GM21786 (cell line): ENCODE measurements around the gene SUMF1.

ENCODE experiments used
- ATAC-seq: cut with Tn5 transposase; IDR thresholded peaks from one replicate; pipeline ENCODE4 v1.9.1; 2021; ENCODE audit not compliant: unreplicated experiment

The SUMF1 gene

DNA sequence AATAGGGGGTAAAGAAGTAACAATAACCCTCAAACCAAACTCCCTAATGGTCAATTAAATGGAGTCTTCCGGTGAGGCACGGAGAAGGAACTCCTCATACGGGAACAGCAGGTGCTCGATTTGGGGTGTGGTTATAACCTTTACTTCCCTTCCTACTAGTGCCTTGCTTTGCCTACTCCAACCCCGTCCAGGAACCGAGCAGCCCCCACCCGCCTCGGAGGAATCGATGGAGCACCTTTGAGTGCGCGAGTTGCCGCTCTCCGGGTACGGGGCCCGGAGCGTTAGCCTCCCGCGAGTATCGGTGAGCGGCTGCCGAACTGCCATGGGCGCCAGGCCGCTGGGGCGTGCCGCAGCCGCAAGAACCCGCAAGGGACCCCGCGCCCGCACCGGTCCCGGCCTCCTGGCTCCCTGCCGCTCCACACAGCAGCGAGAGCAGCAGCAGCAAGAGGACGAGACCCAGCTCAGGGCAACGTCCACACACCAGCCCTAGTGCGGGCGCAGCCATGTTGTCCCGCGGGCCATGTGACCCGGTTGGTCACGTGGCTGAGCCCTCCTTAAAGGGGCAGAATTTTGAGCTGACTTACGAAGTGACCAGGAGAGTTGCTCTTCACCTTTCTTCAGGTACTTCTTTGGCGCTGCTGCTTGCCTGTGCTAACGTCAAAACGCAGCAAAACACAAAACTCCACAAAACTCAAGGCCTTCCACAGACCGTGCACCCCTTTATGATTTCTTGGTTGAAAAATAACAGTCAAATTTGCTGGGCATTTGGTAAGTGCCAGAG, at the start of gene SUMF1:
Gene SUMF1 (minus strand): TSS at position 529 of the 781 bp plus-strand sequence. CDS start 24 bp downstream, at position 505.
- ATAC-seq = peak; percentile 100

DNA sequence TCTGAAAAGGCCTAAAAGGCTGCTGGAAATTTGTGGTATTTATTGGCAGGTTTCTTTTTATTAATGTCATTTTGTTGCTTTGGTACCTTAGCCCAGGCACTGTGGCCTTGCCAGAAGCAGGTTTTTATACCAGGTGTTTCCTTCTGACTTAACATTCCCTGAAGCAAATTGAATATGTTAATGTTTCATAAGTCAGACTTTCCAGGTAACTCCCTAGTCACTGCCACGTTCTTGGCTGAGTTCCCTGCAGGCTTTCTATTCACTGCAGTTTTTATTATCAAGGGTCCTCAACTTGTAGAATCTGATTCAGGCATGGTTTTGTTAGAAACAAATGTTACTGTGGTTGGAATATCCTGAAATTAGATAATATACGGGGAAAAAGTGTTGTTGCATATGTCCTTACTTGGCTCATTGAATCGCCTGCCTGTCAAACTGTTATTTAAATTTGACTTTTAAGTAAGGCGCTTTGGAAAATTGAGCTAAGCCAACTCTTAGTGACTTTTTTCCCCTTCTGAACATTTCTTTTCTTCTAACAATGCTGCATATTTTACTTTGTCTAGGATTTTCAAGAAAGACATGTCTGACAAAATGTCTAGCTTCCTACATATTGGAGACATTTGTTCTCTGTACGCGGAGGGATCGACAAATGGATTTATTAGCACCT, 49.0 kb upstream of the SUMF1 start:
- no peak for ATAC-seq

GRCh38 chr3:4514916-4515315, 47.8 kb upstream of the SUMF1 start:
- ATAC-seq = no peak

DNA sequence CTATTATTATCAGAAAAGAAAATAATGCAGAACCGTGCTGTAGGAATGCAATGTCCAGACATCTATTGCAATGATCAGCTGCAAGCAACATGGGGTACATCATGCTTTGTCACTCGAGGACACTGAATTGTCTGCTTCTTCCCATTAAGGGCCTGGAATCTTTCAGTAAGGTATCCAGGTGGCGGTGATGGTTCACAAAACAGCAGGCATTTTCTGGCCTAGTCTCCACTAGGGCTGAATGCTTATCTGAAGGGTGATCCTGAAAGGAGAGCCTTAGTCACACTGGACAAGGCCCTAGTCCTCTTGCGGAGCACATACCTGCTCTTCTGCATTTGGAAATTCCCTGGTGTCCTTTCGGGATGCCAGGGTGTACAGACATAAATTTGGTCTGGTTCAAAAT, 47.3 kb upstream of the SUMF1 start:
- no peak for ATAC-seq

GRCh38 chr3:4512895-4513616, 46.0 kb upstream of the SUMF1 start:
- ATAC-seq = no peak

GRCh38 chr3:4511491-4512262, 44.6 kb upstream of the SUMF1 start:
- ATAC-seq = no peak

- no peak for ATAC-seq
These were observed 43.1 kb upstream of the SUMF1 start for GRCh38 chr3:4509983-4510755.

GRCh38 chr3:4509043-4509442, 42.0 kb upstream of the SUMF1 start:
- ATAC-seq = no peak

GRCh38 chr3:4508048-4508981, 41.2 kb upstream of the SUMF1 start:
- ATAC-seq = peak; percentile 61

DNA sequence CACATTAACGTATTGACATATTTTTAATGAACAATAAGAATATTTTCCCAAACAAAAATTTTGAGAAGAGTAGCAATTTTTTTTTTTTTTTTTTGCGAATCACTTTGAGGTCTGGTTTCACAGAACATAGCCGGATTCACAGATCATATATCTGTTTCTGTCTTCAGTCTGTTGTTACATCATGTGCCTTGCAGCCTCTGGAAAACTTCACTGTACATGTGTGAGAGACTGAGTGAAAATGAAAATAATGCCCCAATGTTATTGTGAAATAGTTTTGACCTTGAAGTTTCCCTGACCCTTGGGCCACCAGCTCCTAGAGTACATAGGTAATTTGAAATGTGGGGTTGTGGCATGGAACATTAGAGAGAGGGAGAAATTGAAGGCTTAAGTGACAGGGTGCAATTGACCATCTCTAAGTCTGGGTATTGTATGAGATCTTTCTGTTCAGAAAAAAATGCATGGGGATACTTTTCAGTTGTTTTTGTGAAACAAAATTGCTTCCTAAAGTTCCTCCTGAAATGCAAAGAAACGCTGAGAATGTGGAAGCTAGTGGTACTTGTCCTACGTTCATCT, 40.0 kb upstream of the SUMF1 start:
- ATAC-seq = no peak

DNA sequence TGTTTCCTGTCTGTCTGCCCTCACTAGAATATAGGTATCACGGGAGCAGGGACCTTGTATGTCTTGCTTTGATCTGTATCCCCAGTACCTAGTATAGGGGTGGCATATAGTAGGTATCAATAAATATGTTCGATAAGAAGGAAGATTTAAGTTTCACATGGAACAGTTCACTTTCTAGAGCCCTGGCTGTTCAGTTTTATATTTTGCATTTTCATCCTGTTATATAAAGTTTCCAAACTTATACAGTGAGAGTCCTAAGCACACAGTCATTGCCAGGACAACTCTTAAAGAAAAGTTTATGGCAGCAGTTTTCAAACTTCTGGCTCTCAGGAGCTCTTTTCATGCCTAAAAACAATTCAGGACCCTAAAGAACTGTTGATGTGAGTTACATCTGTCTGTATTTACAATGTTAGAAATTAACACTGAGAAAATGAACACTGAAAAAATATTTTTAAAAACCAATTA, 39.5 kb upstream of the SUMF1 start:
- ATAC-seq = no peak

GRCh38 chr3:4505688-4506558, 38.9 kb upstream of the SUMF1 start:
- no peak for ATAC-seq

GRCh38 chr3:4504340-4505261, 37.5 kb upstream of the SUMF1 start:
- ATAC-seq = no peak

GRCh38 chr3:4503050-4503449, 36.0 kb upstream of the SUMF1 start:
- peak; percentile 59 for ATAC-seq

DNA sequence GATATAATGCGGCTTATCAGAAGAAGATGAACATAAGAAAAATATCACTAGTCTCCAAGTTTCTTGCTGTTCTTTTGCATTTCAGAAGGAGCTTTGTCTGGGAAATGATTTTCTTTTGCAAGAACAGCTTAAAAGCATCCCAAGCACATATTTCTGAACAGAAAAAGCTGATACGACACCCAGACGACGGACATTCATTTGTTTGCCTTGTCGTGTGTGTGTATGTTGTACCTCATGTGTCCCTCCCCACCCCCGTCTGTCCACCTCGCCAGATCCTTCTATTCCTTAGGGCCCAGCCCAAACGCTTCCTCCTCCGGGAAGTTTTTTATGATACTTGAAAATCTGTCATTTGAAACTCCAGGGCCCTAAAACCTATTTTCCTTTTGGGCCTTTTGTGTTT, 34.9 kb upstream of the SUMF1 start:
- no peak for ATAC-seq

GRCh38 chr3:4501437-4501836, 34.4 kb upstream of the SUMF1 start:
- ATAC-seq = no peak

DNA sequence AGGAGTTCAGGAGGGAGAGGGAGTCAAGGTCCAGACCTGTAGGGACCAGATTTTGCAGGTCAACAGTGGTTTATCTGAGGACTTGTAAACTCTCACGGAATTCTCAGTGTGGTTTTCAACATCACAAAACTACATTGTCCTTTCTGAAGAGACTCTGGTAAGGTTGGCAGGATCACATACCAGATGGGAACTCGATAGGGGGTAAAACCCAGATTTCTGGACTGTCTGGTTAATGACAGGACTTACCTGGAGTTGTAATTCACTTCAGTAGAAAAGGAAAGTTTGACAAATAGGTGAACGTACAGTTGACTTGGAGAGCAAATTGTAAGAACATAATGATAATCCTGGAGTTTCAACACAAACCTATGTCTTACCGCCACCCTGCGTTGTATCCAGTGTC, 31.4 kb upstream of the SUMF1 start:
- ATAC-seq = no peak
